Colon (tissue), 2 donors: ENCODE data around the gene STBD1.
"Not testable (repeated sequence)": the region's sequence is repeated elsewhere in the genome, so short reads cannot be mapped to it uniquely, and the experiment has no call there.

Experiments used
- FAIRE-seq: peaks from 2 replicates; lab custom pipeline; 2012; peaks lifted over from hg19 to GRCh38; lab: Jason Lieb, UNC
- donor health status: control.
- donor health status: control.

STBD1 gene

DNA sequence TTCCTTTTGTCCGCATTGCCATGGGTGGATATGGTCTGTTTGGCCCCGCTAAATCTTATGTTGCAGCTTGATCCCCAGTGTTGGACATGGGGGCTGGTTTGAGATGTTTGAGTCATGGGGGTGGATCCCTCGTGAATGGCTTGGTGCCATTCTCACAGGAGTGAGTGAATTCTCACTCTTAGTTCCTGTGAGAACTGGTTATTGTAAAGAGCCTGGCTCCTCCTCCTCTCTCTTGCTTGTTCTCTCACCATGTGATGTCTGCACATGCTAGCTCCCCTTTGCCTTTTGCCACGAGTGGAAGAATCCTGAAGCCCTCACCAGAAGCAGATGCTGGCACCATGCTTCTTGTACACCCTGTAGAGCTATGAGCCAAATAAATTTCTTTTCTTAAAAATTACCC is 22.6 kb upstream of the STBD1 start:
- no peak for FAIRE-seq

DNA sequence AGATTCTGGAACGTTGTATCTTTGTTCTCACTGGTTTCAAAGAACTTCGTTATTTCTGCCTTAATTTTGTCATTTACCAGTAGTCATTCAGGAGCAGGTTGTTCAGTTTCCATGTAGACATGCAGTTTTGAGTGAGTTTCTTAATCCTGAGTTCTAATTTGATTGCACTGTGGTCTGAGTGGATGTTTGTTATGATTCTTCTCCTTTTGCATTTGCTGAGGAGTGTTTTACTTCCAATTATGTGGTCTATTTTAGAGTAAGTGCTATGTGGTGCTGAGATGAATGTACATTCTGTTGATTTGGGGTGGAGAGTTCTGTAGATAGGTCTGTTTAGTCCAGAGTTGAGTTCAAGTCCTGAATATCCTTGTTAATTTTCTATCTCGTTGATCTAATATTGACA is 18.7 kb upstream of the STBD1 start:
- not testable (repeated sequence) for FAIRE-seq

DNA sequence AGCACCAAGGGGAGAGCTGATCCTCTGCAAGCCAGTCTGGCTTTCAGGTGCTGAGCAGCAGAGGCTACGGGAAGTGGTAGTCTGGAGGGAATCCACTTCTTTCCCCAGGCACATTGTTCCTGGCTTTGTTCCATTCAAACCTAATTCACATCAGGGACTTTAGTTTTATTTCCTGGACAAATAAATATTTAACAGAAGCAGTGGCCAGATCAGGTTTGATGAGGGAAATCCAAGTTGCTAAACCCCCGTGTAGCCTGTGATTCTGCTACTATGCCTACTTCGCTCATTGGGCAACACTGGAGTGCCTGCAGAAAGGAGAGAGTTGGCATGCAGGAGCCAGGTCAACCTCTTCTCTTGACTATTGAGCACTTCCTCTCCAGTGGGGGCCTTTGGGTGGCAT is 13.8 kb upstream of the STBD1 start:
- FAIRE-seq: no peak

DNA sequence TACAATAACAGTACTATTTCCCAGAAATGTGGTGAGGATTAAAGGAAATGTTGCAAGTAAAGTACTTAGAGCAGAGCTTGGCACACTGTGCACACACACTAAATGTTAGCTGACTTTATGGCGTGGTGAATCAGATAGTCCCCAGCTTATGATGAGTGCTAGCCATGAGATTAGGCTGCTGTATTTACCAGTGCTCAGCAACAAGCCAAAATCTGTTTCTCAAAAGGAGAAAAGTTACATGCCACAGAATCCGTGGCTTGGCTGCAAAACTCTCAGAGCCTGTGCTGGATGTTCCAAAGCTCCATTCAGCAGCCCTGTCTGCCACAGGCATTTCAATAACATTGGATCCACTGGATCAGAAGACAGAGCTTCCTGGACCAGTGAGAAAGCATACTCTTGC is 12.8 kb upstream of the STBD1 start:
- FAIRE-seq: no peak

DNA sequence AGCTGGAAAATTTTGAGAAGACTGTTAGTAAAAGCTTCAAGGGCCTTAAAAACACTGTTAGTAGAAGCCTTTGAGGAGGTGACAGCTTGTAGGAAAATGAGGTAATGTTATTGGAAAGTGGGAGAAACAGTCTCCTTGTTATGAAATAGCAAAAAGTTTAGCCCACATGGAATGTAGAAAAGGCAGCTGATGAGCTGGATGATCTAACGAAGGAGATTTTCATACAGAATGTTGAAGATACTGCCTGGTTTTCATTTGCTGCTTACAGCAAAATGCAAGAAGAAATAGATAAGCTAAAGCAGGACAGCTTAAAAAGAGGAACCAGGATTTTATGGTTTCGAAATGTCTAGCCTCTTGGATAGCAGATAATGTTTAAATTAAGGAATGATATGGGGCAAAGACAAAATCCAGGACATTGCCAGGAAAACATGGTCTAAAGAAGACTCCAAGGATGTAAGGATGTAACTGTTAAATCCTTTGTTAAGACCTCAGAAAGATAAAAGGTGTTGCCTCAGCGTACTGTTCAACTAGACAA is 10.2 kb upstream of the STBD1 start:
- no peak for FAIRE-seq

DNA sequence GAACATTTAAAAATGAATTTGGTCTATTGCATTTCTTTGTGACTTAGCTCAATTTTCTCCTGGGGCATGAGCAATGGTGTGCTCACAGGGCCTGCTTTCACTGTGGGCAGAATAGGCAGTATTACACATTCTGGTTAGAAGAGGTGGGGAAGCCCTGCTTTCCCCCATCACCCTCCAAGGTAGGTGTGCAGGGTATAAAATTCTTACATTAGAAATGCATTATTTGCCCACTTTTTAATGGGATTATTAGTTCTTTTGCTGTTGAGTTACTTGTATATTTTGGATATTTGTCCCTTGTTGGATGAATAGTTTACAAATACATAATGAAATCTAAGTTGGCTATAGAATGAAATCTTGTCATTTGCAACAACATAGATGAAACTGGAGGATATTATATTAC is 8.3 kb upstream of the STBD1 start:
- no peak for FAIRE-seq

DNA sequence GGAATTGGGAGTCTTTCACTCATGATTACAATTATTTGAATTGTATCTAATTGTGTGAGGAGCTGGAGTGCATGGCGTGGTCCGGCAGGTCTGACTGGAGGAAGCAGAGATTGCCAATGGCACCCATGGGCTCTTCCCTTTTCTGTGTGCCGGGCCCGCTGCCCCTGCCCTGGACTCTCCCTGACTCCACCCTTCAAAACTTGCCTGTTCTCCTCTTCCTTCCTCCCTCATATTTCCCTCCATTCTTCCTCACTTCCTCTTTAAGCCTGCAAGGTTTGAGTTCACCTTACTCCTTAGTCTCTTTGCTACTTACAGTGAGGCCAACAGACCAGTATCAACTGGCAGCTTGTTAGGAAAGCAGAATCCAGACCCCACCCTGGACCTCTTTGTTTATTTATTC is 6.5 kb upstream of the STBD1 start:
- FAIRE-seq: no peak

DNA sequence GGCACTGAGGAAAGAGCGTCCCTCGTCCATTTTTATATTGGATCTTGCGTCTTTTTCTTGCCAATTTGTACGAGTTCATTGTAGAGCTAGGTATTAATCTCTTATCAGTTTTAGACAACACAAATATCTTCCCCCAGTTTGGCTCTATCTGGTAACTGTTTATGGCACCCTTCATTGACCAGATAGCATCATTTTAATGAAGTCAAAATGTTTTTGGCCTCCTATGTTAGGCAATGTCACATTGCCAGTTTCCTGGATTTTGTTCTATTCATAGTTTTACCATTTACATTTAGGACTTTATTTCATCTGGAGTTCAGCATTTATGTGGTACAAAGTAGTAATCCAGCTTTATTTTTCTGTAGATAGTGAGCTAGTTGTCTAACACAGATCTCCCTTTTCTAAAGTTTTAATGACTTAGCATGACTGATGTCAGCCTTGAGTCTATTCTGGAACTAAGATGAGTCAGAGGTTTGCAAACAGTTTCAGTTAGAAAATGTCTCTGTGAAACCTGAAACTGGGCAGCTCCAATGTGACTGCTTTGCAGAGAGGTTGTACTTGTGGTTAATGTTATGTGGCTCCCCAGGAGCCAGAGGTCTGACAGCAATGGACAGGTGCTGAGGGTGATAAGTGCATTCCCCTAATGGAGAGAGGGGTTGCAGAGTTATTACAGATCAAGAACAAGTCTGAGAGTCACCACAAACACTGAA is 5.3 kb upstream of the STBD1 start:
- FAIRE-seq: no peak

DNA sequence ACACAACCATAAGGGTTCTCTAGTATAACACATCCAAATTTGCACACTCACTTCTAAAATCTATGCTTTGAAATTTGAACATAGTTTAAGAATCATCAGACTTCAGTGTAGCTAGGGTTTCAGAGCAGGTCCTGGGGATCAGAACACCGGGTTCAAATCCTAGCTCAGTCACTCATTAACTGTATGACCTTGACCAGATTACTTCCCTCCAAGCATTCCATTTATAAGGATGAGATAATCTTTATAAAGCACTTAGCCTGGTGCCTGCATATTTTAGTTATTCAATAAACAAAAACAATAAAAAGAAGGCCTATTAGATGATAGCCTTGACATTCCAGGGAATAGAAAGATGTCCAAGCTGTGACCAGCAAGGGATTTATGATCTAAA is 4.8 kb upstream of the STBD1 start:
- FAIRE-seq: no peak

DNA sequence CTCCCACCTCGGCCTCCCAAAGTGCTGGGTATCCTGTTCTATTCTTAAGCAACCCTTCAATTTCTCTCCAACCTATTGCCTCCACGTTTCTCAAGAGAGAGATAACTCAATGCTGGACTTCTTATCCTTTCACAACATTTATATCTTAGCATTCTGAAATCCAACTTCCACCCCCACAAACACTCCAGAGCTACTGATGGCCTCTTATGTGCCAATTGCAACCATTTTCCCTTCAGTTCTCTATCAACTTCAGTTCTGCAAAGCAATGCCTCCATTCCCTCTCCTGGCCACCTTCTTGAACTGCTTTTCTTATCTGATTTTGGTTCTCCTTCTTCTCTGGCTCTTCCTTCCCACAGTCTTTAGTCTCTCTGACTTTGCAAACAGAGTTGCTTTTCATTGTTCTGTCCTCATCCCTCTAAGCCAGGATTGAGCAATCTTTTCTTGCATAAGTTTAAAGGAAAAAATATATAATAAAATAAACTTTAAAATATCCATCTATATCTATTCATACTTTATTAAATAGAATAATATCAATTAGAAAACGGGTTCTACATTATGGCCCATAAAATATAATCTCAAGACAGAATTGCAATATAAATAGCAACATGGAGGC is 3.6 kb upstream of the STBD1 start:
- FAIRE-seq: no peak

DNA sequence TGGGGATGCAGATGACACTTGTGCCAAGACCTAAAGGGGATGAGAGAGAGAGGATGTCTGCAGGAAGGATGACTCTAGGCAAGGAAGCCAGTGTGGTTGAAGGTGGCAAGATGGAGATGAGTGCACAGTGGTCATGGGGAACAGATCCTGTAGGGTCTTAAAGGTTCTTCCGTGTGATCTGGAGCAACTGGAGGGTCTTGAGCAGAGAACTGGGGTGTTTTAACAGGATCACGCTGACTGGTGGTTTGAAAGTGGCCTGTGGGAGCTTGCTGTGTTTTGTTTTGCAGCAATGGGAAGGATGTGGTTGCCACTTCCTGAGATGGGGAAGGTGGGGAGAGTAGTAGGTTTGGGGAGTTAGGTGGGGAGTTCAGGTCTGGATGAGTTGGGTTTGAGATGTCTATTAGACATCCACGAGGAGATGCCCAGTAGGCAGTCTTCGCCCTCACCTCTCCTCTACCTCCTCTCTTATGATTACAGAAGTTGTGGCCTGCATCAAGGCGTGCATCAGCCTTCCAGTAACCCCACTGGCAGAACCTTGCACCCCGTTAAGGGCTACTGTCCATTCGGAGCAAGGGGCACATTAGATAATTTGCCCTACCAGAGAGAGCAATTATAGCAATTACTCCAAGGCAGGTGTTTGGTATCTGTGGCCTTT is 1.4 kb upstream of the STBD1 start:
- no peak for FAIRE-seq

DNA sequence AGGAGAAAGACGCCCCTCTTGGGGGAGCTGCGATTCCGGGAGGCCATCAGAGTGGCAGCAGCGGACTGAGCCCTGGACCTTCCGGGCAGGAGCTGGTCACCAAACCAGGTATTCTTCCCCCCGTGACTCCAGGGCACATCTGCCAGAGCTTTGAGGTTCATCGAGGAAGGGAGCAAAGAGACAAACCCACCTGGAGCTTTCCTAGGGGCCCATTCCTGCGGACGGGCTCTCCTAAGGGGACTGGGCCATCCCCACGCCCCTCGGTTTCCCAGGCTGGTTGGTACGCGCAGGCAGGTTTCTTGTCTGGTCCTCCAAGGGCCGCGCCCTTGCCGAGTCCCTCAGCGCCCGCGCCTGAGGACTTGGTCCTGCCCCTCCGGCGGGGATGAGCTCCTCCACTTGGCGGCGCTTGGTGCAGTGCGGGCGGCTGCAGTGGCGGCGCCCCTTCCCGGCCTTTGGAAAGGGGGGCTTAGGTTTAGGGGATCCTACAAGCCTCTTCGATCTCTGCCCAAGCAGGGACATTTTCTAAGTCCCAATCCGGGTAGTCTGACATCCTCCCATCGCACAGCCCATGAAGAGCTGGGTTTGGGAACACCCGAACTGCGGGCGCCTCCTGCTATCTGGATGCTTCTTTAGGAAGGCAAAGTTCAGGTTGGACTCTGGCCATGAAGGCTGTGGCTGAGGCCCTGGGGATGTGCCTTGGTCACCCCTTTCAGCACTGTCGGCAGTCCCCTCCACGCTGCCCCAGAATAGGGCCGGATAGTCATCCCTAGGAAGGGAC is 538 bp downstream of the STBD1 start:
- FAIRE-seq: no peak

DNA sequence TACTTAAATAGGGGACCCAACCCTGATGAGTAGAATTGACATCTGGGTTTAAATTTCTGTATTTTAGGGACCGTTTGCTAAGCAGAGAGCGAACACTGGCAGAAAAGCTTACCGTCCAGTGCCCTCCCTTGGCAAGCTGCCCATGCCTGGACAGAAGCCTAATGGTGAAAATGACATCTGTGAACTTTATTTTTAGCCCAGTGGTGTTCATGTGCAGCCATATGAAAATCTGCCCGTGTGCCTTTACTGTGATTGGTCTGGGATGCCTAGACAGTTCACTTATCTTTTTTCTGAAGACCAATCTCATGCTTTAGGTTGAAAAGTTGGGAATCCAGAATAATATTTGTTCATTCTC is 1.1 kb downstream of the STBD1 start:
- no peak for FAIRE-seq

DNA sequence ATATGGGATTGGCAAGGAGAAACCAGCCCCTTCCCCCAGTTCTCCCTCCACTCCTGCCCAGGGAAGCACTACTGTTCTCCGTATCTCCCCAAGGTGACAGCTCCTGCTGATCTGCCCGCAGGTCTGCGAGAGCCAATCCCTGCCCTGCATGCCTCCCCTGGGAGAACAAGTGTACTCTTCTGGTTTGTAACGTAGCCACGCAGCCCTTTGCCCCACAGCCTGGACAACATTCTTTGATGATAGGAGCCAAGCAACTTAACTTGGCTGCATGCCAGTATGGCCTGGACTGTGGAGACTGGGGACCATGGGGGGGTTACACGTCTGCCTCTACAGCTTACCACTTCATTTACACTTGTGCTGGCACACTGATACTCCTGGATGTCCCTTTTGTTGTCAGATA is 2.0 kb downstream of the STBD1 start:
- FAIRE-seq: no peak

DNA sequence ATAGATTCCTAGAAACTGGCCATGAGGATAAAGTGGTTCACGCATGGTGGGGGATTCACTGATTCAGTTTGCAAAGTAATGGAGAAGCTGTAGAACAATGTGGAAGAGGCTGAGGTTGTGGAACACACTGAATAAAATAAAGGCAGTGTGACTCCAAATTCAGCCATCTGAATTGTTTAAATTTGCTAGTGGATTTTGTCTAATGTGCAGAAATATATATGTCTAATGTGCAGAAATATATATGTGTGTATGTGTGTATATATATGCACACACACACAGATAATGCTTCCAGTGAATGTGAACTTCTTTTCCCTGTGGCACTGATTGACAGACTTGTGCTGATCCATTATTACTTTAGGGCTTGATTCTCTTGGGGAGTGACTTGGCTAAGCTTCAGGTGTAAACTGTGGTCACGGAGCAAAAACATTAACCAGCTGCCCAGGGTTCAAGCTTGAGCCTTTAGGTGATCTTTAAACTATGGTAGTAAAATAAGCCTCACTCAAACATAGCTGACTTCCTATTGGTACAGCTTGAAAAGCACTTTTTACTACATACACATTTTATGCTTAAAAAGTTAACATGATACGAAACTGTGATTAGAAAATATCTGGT is 3.5 kb downstream of the STBD1 start:
- no peak for FAIRE-seq

DNA sequence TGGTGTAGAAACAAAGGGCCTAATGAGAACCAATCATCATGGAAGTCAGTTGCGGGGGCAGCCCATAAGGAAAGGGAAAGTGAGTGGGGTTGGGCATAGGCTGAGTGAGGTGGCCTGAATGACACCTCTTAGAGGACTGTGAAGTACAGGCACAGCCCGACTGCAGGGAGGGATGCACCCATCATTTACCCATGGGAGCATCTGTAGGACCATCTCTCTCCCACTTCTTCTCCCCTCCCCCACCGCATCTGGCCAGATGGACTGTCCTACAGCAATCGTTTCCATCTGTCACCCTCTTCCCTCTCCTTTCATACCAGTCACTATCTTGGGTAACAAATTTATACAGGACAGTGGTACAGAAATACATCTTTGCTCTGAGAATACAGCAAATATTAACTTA is 4.2 kb downstream of the STBD1 start:
- no peak for FAIRE-seq

DNA sequence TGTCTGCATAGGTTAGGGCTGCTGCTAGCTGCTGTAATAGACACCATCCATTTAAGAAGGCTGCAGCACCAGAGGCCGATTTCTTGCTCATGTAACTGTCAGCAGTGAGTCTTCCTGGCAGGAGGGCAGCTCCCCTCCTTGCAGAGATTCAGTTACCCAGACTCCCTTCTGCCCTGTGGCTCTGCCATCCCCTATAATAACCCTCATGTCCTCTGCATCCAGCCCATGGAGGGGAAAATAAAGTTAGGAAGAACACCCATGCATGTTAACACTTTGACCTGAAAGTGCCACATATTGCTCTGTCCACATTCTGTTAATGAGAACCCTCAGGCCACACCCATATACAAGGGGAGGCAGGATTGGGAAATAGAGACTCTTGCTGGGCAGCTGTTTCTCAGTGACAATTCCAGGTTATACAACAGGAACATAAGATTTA is 5.4 kb downstream of the STBD1 start:
- FAIRE-seq: no peak

DNA sequence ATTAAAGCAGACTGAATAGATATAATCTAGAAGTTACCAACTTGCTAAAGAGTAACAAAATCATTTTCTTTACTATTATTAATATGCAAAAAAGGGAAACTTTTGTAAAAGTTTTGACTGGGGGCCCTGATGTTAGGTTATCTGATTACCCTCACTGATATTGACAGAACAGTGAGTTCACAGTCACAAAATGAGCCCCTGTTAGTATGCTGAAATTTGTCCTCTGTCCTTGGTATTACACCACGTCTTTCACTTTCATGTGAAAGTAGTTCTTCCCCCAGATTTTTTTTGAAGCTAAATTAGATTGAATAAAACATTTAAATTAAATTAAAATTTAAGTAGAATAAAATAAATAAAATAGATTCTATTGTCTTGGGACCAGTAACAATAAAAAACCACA is 5.9 kb downstream of the STBD1 start:
- FAIRE-seq: no peak

DNA sequence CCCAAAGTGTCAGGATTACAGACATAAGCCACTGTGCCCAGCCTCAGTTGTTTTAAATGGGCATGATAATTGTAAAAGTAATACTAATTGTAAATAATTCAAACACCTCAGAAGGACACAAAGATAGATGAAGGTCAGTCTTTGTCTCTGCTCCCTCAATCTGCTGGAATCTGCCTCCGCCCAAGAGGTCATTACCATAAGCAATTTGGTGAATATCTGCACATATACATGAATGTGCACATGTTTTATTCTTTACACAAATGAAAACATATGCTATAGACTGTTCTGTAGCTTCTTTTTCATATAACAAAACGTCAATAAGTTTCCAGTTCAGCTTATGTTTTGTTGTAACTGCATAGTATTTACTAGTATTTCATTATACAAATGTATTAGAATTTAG is 7.0 kb downstream of the STBD1 start:
- FAIRE-seq: no peak

DNA sequence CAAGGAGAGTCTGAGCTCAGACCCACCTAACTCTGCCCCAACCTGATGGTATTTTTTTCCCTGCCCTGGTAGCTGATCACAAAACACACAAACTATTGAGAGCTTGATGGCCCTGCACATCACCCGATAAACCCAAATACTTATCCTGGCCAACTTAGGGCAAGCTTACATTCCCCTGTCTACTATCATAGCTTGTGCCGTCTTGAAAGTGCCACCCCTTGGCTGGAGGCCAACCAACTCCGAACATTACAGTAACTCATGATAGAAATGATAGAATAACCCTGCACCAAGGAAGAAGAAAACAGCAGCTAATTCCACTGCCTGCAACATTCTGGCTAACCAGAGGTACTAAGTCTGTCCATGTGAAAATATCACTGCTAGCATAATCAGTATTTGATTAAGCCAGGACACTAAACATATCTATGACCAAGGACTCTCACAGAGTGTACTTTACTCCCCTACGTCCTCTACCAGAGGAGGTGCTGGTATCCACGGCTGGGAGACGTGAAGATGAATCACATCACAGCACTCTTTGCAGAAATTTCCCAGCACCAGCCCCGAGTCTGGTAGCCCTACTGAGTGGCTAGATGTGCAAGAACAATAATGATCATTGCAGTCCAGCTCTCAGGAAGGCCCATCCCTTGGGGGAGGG is 8.9 kb downstream of the STBD1 start:
- no peak for FAIRE-seq

DNA sequence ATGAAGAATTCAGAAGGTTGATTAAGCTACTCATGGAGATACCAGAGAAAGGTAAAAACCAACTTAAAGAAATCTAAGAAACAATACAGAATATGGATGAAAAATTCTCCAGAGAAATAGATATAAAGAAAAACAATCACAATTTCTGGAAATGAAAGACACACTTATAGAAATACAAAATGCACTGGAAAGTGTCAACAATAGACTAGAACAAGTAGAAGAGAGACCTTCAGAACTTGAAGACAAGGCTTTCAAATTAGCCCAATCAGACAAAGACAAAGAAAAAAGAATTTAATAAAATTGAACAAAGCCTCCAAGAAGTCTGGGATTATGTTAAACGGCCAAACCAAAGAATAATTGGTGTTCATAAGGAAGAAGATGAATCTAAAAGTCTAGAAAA is 9.6 kb downstream of the STBD1 start:
- FAIRE-seq: no peak

DNA sequence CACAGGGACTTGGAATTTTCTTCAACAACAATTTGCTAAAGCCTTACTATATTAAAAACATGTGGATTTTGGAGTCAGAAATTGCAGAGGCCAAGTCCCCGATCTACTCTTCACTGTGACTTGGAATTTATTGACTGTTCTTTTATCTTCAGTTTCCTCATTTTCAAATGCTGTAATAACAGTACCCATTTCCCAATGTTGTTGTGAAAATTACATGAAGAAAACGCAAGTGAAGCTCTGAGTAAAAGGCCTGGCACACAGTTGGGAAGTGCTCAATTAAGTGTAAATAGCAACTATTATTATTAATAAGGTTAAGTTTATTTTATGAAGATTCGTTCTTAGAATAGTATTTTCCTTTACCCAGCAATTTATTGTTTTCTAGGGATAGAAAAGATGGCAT is 15.7 kb downstream of the STBD1 start:
- FAIRE-seq: no peak
